Measurements from ENCODE around the gene PFKM.

- TF ChIP-seq CTCF (IDR thresholded peaks at IDR 0.05; ENCODE audit: low read depth, low read length), result no peak
- no peak for TF ChIP-seq EZH2phosphoT487 (IDR thresholded peaks at IDR 0.05; ENCODE audit: low read depth)
Measured at GRCh38 chr12:48110691-48111311, 8.4 kb upstream of the PFKM start.

Measured in OCI-LY3 (cell line).